HEK293 (cell line): ENCODE measurements around the gene TRAF2.

Source experiments
- BCL11A ChIP-seq: fragments of 450-650 bp; formaldehyde crosslinking; IDR thresholded peaks from 2 replicates; pipeline ENCODE4 v1.5.1; 2016; ENCODE audit warnings: low read depth, missing biosample characterization, missing genetic modification characterization
- BCL6B ChIP-seq: fragments of 450-650 bp; formaldehyde crosslinking; IDR thresholded peaks from 2 replicates; pipeline ENCODE4 v1.5.1; 2017; ENCODE audit warnings: missing biosample characterization, missing genetic modification characterization
- GLIS2 ChIP-seq: fragments of 450-650 bp; formaldehyde crosslinking; IDR thresholded peaks from 2 replicates; pipeline ENCODE4 v1.5.1; 2016; ENCODE audit warnings: missing biosample characterization, missing genetic modification characterization
- HIC1 ChIP-seq: fragments of 450-650 bp; formaldehyde crosslinking; IDR thresholded peaks from 2 replicates; pipeline ENCODE4 v1.5.1; 2016; ENCODE audit warnings: missing biosample characterization, missing genetic modification characterization
- KLF17 ChIP-seq: fragments of 450-650 bp; formaldehyde crosslinking; IDR thresholded peaks from 2 replicates; pipeline ENCODE4 v1.5.1; 2016; ENCODE audit warnings: missing biosample characterization, missing genetic modification characterization
- KLF7 ChIP-seq: fragments of 450-650 bp; formaldehyde crosslinking; IDR thresholded peaks from 2 replicates; pipeline ENCODE4 v1.5.1; 2016; ENCODE audit warnings: missing biosample characterization, missing genetic modification characterization, borderline replicate concordance
- MZF1 ChIP-seq: fragments of 450-650 bp; formaldehyde crosslinking; IDR thresholded peaks from 2 replicates; pipeline ENCODE4 v1.5.1; 2017; ENCODE audit warnings: missing biosample characterization, missing genetic modification characterization, borderline replicate concordance
- ZBTB8A ChIP-seq: fragments of 450-650 bp; formaldehyde crosslinking; IDR thresholded peaks from 2 replicates; pipeline ENCODE4 v1.5.1; 2016; ENCODE audit warnings: missing biosample characterization, missing genetic modification characterization
- ZIC2 ChIP-seq: fragments of 450-650 bp; formaldehyde crosslinking; IDR thresholded peaks from 2 replicates; pipeline ENCODE4 v1.5.1; 2016; ENCODE audit warnings: missing biosample characterization, missing genetic modification characterization
- ZNF18 ChIP-seq: fragments of 450-650 bp; formaldehyde crosslinking; IDR thresholded peaks from 2 replicates; pipeline ENCODE4 v1.5.1; 2016; ENCODE audit warnings: missing biosample characterization, missing genetic modification characterization
- ZNF19 ChIP-seq: fragments of 450-650 bp; formaldehyde crosslinking; IDR thresholded peaks from 2 replicates; pipeline ENCODE4; 2016; ENCODE audit warnings: missing biosample characterization, missing genetic modification characterization, low read depth
- ZNF223 ChIP-seq: fragments of 450-650 bp; formaldehyde crosslinking; IDR thresholded peaks from 2 replicates; pipeline ENCODE4 v1.5.1; 2016; ENCODE audit warnings: missing biosample characterization, missing genetic modification characterization
- ZNF280D ChIP-seq: fragments of 450-650 bp; formaldehyde crosslinking; IDR thresholded peaks from 2 replicates; pipeline ENCODE4 v1.5.1; 2016; ENCODE audit warnings: missing biosample characterization, missing genetic modification characterization
- ZNF37A ChIP-seq: fragments of 450-650 bp; IDR thresholded peaks from 2 replicates; pipeline ENCODE4 v1.5.1; 2018; ENCODE audit warnings: missing biosample characterization, missing genetic modification characterization
- ZNF391 ChIP-seq: fragments of 450-650 bp; formaldehyde crosslinking; IDR thresholded peaks from 2 replicates; pipeline ENCODE4 v1.5.1; 2016; ENCODE audit warnings: low read depth, missing biosample characterization, missing genetic modification characterization, borderline replicate concordance
- ZNF404 ChIP-seq: fragments of 450-650 bp; formaldehyde crosslinking; IDR thresholded peaks from 2 replicates; pipeline ENCODE4 v1.5.1; 2017; ENCODE audit warnings: missing biosample characterization, missing genetic modification characterization
- ZNF416 ChIP-seq: fragments of 450-650 bp; formaldehyde crosslinking; IDR thresholded peaks from 2 replicates; pipeline ENCODE4 v1.5.1; 2016; ENCODE audit warnings: missing biosample characterization, missing genetic modification characterization
- ZNF423 ChIP-seq: fragments of 450-650 bp; formaldehyde crosslinking; IDR thresholded peaks from 2 replicates; pipeline ENCODE4 v1.5.1; 2016; ENCODE audit warnings: missing biosample characterization, missing genetic modification characterization
- ZNF473 ChIP-seq: fragments of 450-650 bp; formaldehyde crosslinking; IDR thresholded peaks from 2 replicates; pipeline ENCODE4 v1.5.1; 2017; ENCODE audit warnings: missing biosample characterization, missing genetic modification characterization
- ZNF521 ChIP-seq: fragments of 450-650 bp; formaldehyde crosslinking; IDR thresholded peaks from 2 replicates; pipeline ENCODE4 v1.5.1; 2017; ENCODE audit warnings: missing biosample characterization, mild to moderate bottlenecking, missing genetic modification characterization
- ZNF549 ChIP-seq: fragments of 450-650 bp; IDR thresholded peaks from 2 replicates; pipeline ENCODE4 v1.5.1; 2018; ENCODE audit warnings: missing biosample characterization, missing genetic modification characterization, mild to moderate bottlenecking, inconsistent platforms, moderate library complexity
- ZNF555 ChIP-seq: fragments of 450-650 bp; formaldehyde crosslinking; conservative IDR thresholded peaks from 2 replicates; pipeline ENCODE4 v1.5.1; 2017; ENCODE audit warnings: missing biosample characterization, mild to moderate bottlenecking, missing genetic modification characterization, inconsistent platforms
- ZNF558 ChIP-seq: fragments of 450-650 bp; formaldehyde crosslinking; IDR thresholded peaks from 2 replicates; pipeline ENCODE4 v1.5.1; 2016; ENCODE audit warnings: missing biosample characterization, missing genetic modification characterization
- ZNF792 ChIP-seq: fragments of 450-650 bp; formaldehyde crosslinking; IDR thresholded peaks from 2 replicates; pipeline ENCODE4 v1.5.1; 2016; ENCODE audit warnings: missing biosample characterization, missing genetic modification characterization
- ZNF843 ChIP-seq: fragments of 450-650 bp; formaldehyde crosslinking; IDR thresholded peaks from 2 replicates; pipeline ENCODE4 v1.5.1; 2016; ENCODE audit warnings: missing biosample characterization, missing genetic modification characterization
- ZSCAN18 ChIP-seq: fragments of 450-650 bp; formaldehyde crosslinking; IDR thresholded peaks from 2 replicates; pipeline ENCODE4 v1.5.1; 2016; ENCODE audit warnings: missing biosample characterization, missing genetic modification characterization

TRAF2 gene

GRCh38 chr9:136849038-136849959, 37.0 kb upstream of the TRAF2 start, which contains the start of gene PHPT1 (continued):
- no peak for TF ChIP-seq ZNF280D
- TF ChIP-seq ZNF843 (tag by site-specific recombination) = peak; percentile 69; the same call in 1 of the 2 replicates
- no peak; the same call in 1 of the 2 replicates for TF ChIP-seq KLF17
- TF ChIP-seq GLIS2 (tag by site-specific recombination) = peak; percentile 76
- no peak for TF ChIP-seq ZNF37A (tag by site-specific recombination)
- no peak for TF ChIP-seq BCL11A (tag by site-specific recombination)
- no peak for TF ChIP-seq ZIC2 (tag by site-specific recombination)
- no peak for TF ChIP-seq ZNF555 (tag by site-specific recombination)
- TF ChIP-seq ZNF391 (tag by site-specific recombination) = 0 out of 2 replicates have a peak, but pooled peaks have one; percentile 72
- no peak for TF ChIP-seq ZNF404
- TF ChIP-seq ZNF521 = no peak
- TF ChIP-seq ZNF423 (tag by site-specific recombination) = no peak
- TF ChIP-seq ZNF223 (tag by site-specific recombination) = no peak
- TF ChIP-seq KLF7 (tag by site-specific recombination) = no peak; the same call in 1 of the 2 replicates
- TF ChIP-seq ZNF549 (tag by site-specific recombination) = no peak
- TF ChIP-seq HIC1 (tag by site-specific recombination) = peak; percentile 99
- TF ChIP-seq ZBTB8A (tag by site-specific recombination) = no peak
- no peak for TF ChIP-seq BCL6B (tag by site-specific recombination)
- no peak for TF ChIP-seq ZNF18 (tag by site-specific recombination)
- no peak for TF ChIP-seq ZSCAN18 (tag by site-specific recombination)
- no peak for TF ChIP-seq ZNF416 (tag by site-specific recombination)
- no peak for TF ChIP-seq ZNF473 (tag by site-specific recombination)
- no peak for TF ChIP-seq ZNF792
- no peak for TF ChIP-seq MZF1
- TF ChIP-seq ZNF558 (tag by site-specific recombination) = no peak
- TF ChIP-seq ZNF19 (tag by site-specific recombination) = no peak
